Measurements from ENCODE around the gene ST6GALNAC6. TPM values are rescaled to one million over a fixed set of nuclear protein-coding genes. Genes with fewer than 3 reads are reported as not detected.

ST6GALNAC6 gene
- total RNA-seq, 1 donor from 2014 or later = 94.7 TPM

GRCh38 chr9:127892831-127893230, 6.6 kb downstream of the ST6GALNAC6 start:
- H3K27ac ChIP-seq = no peak overlapping the region
- ATAC-seq (no peak), DNase-seq (no peak)
- TF ChIP-seq CTCF (IDR thresholded peaks at IDR 0.05) = no peak
- peaks cover 18% of the 10 kb centered on the region for H3K4me1 ChIP-seq
- H3K36me3 ChIP-seq = peaks cover 79% of the 10 kb centered on the region
- H3K27me3 ChIP-seq = no peaks in the 10 kb centered on the region
- no peak overlapping the region for H3K4me3 ChIP-seq
- H3K9me3 ChIP-seq = no peaks in the 10 kb centered on the region
- intact Hi-C loops (cut with DNase I) = no loop called here

GRCh38 chr9:127890053-127890452, 9.3 kb downstream of the ST6GALNAC6 start:
- TF ChIP-seq CTCF (IDR thresholded peaks at IDR 0.05) = no peak
- Histone ChIP-seq H3K27ac (no peak overlapping the region), H3K27me3 (no peaks in the 10 kb centered on the region), H3K36me3 (peaks cover 96% of the 10 kb centered on the region), H3K4me3 (no peak overlapping the region), H3K9me3 (no peaks in the 10 kb centered on the region), H3K4me1 (no peaks in the 10 kb centered on the region)
- intact Hi-C loops (cut with DNase I) = no loop called here
- DNase-seq (no peak), ATAC-seq (no peak)

GRCh38 chr9:127887792-127888191, 11.6 kb downstream of the ST6GALNAC6 start:
- Histone ChIP-seq H3K27ac (no peak overlapping the region), H3K27me3 (no peaks in the 10 kb centered on the region), H3K36me3 (peaks cover 78% of the 10 kb centered on the region), H3K4me3 (no peak overlapping the region), H3K4me1 (no peaks in the 10 kb centered on the region), H3K9me3 (no peaks in the 10 kb centered on the region)
- intact Hi-C loops (cut with DNase I) = no loop called here
- DNase-seq = no peak
- TF ChIP-seq CTCF (IDR thresholded peaks at IDR 0.05) = no peak
- ATAC-seq = no peak

- ATAC-seq (no peak), DNase-seq (peak; percentile 59)
- H3K9me3 ChIP-seq = no peaks in the 10 kb centered on the region
- no peak overlapping the region for H3K4me3 ChIP-seq
- H3K4me1 ChIP-seq = no peaks in the 10 kb centered on the region
- H3K27me3 ChIP-seq = no peaks in the 10 kb centered on the region
- TF ChIP-seq CTCF (IDR thresholded peaks at IDR 0.05) = no peak
- peaks cover 68% of the 10 kb centered on the region for H3K36me3 ChIP-seq
- no peak overlapping the region for H3K27ac ChIP-seq
- intact Hi-C loops (cut with DNase I) = no loop called here
Measured at GRCh38 chr9:127886401-127886972, 12.9 kb downstream of the ST6GALNAC6 start.

- no peak for ATAC-seq
- Histone ChIP-seq H3K4me1 (no peaks in the 10 kb centered on the region), H3K27me3 (no peaks in the 10 kb centered on the region), H3K36me3 (peaks cover 61% of the 10 kb centered on the region), H3K27ac (no peak overlapping the region), H3K4me3 (no peak overlapping the region), H3K9me3 (no peaks in the 10 kb centered on the region)
- peak; percentile 52 for DNase-seq
- TF ChIP-seq CTCF (IDR thresholded peaks at IDR 0.05) = no peak
- intact Hi-C loops (cut with DNase I) = no loop called here
Measured at GRCh38 chr9:127885508-127886281, 13.7 kb downstream of the ST6GALNAC6 start.
